GM10847 (cell line): ENCODE measurements around the gene NOL4L.

Source experiments
- POLR2A ChIP-seq: IDR thresholded peaks from 2 replicates; pipeline ENCODE4 v1.6.1; 2011; ENCODE audit not compliant: insufficient read length; ENCODE audit errors: extremely low read depth

The NOL4L gene

GRCh38 chr20:32450484-32451061 is 134.6 kb downstream of the NOL4L start:
- TF ChIP-seq POLR2A, result no peak

GRCh38 chr20:32449890-32450401 is 135.2 kb downstream of the NOL4L start:
- no peak for TF ChIP-seq POLR2A

- TF ChIP-seq POLR2A, result no peak
These were observed 135.9 kb downstream of the NOL4L start for GRCh38 chr20:32449057-32449889.

GRCh38 chr20:32448306-32449056 is 136.7 kb downstream of the NOL4L start:
- no peak for TF ChIP-seq POLR2A

- no peak for TF ChIP-seq POLR2A
These were observed 137.8 kb downstream of the NOL4L start for GRCh38 chr20:32447136-32448027.

DNA sequence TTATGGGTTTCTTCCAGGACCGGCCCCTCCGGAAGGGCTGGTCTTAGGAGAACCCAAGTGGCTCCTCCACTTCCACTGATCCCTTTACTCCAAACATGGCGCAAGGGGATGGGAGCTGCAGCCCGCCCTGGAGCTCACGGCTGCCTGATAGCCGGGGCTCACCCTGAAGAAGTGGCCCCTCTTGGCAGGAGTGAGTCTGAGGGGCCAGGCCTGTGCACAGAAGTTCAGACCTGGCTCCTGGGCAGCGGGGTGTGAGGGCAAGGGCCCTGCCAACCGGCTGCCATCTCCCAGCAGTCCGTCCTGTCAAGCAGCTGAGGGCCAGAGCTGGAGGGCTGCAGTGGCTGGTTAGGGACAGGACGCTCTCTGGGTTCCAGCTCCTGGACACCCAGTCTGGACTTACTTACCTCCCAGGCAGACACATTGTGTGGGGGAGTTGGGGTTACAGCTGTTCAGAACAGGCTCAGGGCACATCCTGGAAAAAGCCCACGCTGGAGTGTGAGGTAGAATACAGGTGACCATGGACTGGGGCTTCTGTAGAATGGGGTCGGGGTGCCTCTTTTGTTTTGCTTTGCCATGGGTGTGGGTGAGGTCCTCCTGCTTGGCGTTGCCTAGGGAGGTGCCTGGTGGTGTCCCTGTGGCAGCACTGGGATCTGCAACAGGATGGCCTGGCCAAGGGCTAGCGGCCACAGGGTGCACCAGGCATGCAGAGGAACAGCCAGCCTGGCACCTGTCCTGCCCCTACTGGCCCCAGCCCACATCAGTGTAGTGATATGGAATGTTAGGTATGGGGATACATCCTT is 138.6 kb downstream of the NOL4L start:
- TF ChIP-seq POLR2A, result peak; percentile 11

DNA sequence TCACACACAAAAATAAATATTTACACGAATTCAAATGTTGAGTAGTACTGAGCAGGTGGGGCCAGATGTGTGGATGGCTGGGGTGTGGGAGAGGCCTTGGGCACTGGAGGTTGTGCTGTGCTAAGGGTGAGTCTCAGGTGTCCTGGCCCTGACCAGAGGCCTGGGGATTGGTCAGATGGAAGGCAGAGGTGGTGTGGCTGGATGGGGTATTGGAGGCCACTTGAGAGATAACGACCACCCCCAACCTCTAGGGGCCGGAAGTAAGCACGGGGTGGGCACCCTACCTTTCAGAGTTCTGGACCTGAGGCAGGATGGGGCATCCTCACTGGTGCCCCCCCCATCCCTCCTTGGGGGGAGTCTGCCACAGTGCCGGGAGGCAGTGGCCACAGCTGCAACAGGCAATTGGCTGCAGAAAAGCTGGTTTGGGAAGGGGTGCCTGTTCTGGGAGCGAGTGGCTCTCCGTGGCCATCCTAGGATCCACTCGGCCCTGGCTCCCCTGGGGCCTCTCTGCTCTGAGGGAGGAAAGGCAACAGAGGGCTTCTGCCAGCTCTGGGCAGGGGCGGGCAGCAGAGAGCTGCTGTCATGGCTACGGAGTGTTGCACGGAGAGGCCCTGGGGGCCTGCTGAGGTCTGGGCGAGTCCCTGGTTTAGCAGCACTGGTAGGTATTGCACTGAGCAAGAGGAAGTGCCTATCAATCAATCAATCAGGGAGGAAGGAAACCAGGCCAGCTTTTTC is 139.4 kb downstream of the NOL4L start:
- TF ChIP-seq POLR2A, result no peak

DNA sequence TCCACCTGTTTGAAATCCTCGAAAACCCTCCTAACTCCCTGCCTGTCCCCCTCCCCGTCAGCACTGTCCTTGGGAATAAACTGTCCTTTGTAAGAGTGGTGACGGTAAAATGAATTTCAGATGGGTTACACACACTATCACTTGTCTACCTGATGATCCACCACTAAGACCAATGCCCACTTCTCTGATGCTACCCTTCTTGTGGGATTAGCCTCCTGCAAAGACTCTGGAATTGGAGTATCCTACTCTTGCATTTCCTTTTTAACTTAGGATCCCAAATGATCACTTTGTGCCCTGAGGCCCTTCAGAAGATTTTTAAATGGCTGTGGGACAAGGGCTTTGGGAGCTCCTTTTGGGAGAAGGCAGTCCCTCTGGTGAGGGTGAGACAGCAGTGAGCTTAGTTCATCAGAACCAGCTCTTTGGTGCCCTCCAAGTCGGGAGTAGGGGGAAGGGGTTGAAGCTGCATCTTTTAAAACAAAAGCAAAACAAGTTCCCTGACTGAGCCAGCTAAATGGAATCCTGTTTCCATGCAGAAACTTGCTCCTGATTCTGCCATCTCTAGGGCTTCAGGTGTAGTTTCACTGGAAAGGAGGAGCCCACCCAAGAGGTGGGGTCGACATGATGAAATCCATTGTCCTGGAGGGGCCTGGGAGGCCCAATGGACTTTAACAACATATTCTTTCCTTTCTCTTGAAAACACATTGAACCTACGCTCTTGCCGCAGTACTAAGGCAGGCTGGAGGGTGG is 140.5 kb downstream of the NOL4L start:
- no peak for TF ChIP-seq POLR2A

DNA sequence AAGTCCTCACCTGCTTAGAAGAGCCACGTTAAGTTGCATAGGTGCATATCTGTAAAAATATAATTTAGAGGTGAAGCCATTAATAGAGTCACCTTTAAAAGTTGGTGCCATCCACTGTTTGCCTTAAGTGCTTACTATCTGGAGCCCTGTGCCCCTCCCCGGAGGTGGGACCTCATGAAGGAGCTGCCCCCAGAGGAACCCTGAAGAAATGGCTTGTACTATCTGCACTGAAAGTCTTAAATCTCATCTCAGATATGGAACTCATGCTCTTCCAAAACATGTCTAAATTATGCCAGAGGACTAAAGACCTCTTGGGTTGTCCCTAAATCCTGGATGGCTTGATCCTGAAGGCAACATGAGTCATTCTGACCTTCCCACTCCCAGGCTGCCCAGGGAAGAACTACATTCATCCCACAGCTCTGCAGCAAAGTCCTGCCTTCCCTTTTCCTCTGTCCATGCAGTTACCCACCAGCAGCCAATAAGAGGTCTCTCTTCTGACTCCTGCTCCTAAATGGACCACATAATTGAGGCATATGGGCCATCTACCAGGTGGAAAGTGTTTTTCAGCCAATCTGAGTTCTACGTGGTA is 141.7 kb downstream of the NOL4L start:
- no peak for TF ChIP-seq POLR2A

- TF ChIP-seq POLR2A, result no peak
These were observed 142.3 kb downstream of the NOL4L start for GRCh38 chr20:32442630-32443373.

GRCh38 chr20:32441638-32442037 is 143.5 kb downstream of the NOL4L start:
- no peak for TF ChIP-seq POLR2A

- TF ChIP-seq POLR2A, result no peak
These were observed 144.4 kb downstream of the NOL4L start for GRCh38 chr20:32440758-32441078.
